GM21528 (cell line): ENCODE results near the gene SLC45A2.

Experiments used
- ATAC-seq: cut with Tn5 transposase; IDR thresholded peaks from one replicate; pipeline ENCODE4 v1.9.1; 2021; ENCODE audit warnings: mild to moderate bottlenecking, moderate library complexity; ENCODE audit not compliant: unreplicated experiment, low FRiP score

Gene SLC45A2

DNA sequence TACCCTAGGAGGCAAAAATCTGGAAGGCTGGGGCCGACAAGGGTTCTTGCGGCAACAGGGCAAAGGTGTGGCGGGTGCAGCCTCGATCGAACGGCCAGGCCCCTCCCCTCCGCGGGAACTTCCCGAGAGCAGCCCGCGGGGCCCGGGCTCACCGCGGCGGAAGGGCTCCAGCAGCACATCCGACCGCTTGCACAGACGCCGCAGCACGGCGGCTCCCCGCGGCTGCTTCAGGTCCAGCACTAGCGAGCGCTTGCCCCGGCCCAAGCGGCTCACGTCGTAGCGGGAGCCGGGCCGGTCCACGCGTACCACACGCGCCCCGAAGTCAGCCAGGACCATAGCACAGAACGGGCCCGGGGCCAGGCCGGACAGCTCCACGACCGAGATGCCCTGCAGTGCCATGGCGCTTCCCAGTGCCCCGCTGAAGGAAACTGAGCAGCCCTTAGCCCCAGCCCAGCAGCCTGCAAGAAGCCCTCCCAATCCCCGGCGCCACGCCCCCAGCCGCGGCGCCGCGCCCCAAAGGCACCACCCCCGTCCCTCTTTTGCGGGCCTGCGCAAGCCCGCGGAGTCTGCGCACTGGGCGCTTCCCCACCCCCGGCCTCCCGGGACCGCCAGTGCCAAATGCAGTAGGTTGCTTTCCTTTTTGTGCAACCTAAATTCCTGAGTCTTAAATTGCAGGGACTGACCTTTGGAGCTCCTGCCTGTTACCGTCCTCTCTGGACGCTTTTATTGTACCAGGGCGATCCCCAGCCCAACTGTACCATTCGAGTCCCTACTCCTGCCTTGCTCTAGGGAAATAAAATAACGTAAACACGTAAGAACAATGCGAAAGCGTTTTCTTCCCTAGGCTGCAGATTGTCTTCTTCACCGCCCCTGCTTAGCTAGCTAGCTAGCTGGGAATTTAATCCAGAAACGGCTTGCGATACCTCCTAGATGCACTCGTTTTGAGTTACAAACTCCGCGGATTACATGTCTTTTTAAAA, 23.4 kb upstream of the SLC45A2 start, which contains the start of gene AMACR:
Gene AMACR, minus strand, starts transcription at position 430 of the 980 bp plus-strand sequence. Its CDS starts 31 bp downstream, at position 399.
- peak; percentile 96 for ATAC-seq

- ATAC-seq = no peak
These were observed 22.7 kb upstream of the SLC45A2 start for GRCh38 chr5:34007201-34007620.

GRCh38 chr5:34005681-34006080, 21.2 kb upstream of the SLC45A2 start:
- no peak for ATAC-seq

DNA sequence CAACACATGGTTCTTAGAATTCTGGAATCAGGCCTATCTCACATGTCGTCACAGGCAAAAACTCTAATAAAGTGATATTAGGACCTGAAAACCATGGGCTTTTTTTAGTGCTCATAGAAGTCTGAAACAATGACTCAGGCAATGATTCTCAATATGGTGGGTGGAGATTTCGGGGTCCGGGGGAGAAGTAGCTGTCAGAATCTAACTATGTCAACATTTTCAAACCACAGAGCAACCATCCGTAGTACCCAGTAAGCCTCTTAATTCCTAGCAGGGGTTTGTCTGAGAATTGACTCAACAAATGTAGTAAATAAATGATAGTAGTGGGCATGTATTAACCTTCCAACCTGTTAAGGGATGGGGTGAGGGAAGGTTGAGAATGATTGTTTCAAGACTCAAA, 20.7 kb upstream of the SLC45A2 start:
- ATAC-seq = no peak

DNA sequence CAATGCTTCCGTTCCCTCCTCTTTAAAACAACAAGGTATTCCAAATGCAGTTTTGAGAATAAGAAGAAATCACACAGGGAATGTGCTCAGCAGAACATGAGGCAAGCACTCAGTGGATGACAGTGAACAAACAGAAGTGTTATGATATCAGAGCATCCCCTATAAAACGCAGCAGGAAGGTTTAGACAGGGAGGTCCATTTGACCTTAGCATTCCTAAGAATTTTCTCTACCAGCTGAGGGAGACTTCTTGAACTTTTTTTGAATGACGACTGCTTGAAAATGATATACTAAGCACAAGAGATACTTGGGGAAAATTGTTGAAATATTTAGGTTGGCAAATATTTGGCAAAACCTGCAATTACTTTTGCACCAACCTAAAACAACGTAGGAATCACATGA, 19.4 kb upstream of the SLC45A2 start:
- no peak for ATAC-seq

DNA sequence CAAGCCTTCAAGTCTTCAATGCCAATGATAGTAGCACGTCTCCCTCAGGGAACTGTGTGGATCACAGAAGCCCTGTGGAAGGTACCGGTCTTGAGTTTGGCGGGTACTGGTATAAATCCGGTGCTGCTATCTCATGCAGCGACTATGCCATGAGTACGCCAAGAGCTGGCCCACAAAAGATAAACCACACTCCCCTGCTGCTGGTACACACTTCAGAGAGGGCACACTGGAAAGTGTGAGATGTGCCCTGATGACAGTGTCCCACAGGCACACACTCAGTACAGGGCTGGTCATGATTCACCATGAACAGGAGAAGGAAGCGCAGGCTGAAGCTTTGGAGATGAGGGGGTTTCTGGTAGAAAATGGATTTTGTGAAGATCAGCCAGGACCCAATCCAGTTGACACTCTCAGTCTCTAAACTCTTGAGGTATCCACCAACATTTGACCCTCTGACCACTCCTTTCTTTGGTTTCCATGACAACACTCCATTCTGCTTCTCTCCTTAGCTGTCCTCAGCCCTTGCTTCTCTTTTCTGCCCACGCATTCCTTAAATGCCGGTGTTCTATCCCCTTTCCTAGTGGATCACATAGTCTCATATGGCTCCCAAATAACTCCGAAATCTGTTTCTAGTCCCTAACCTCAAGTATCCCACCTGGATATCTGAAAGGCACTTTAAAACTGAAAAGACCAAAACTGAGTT, 18.3 kb upstream of the SLC45A2 start:
- no peak for ATAC-seq

- ATAC-seq = no peak
These were observed 16.8 kb upstream of the SLC45A2 start for GRCh38 chr5:34001241-34001841.

DNA sequence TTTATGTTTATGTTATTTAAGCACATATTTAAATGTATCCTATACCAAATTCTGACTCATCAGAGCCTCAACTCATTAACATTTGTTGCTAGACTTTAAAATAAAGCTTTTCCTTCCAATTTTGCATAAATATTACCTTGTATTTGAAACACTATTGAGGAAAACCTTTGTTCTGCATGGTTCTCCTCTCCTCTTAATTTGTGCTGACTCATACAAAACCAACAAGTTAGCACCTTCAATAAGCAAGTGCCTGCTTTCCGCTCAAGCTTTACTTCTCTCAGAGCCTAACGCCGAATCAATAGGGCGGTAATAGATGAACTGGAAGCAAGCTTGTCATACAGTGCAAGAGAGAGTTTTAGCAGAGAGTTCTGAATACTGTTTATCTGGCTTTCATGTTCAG, 15.5 kb upstream of the SLC45A2 start:
- no peak for ATAC-seq

DNA sequence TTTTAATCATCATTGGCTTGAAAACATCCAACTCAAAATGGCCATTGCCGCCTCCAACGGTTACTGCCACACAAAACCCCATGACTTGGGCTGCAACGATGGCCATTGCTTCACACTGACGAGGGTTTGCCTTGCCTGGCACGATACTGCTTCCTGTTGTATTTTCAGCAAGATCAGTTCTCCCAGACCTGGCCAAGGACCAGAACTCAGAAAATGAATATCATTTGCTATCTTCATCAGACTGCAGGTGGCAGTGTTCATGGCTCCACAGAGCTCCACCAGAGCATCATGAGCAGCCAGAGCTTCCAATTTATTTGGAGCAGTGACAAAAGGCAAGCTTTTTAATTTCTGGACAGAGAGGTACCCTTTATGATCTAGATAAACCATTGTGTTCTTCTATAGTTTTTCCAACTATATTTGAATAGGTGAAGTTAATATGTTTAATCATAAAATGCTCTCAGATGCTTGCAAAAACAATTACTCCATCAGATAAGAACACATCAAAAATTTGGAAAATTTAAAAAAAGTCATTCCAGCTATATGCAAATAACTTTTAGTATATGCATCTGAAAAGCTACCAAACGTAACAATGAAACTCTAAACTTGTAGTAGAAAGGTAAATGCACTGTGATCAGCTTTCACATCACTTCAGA, 13.0 kb upstream of the SLC45A2 start:
- no peak for ATAC-seq

DNA sequence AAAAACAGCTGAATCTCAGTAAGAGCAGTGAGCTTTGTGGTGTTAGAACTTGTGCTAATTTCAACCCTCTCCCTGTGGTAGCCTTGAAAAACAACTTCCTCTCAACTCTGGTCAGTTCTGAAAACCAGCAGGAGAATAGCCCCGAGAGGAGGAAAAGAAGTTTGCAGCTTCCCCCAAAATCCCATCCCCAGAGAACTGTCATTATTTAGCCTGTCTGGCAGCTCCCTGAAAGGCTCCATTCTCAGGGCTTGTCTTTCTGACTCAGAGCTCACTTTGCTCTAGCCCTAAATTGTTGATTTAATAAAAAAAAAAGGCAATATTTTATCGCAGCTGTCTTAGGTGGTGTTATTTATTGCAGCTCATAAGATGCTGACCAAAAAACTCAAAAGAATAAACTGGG, 11.4 kb upstream of the SLC45A2 start:
- ATAC-seq = no peak

DNA sequence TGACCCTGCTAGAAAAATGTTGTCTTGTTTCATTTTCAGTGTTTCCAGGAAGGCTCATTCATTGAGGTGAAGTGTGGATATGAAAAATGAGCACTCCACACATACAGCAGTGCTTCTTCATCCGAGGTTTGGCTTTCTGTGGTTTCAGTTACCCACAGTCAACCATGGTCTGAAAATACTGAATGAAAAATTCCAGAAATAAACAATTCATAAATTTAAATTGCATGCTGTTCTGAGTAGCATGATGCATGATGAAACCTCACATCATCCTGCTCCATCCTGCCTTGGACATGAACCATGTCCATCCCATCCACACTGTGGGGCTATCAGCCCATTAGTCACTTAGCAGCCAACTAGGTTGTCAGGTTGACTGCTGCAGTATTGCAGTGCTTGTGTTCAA, 10.4 kb upstream of the SLC45A2 start:
- no peak for ATAC-seq

- no peak for ATAC-seq
These were observed 8.4 kb upstream of the SLC45A2 start for GRCh38 chr5:33992864-33993263.

GRCh38 chr5:33985447-33985846, 954 bp upstream of the SLC45A2 start:
- ATAC-seq = no peak

GRCh38 chr5:33984178-33984577, 315 bp downstream of the SLC45A2 start:
- ATAC-seq = no peak

DNA sequence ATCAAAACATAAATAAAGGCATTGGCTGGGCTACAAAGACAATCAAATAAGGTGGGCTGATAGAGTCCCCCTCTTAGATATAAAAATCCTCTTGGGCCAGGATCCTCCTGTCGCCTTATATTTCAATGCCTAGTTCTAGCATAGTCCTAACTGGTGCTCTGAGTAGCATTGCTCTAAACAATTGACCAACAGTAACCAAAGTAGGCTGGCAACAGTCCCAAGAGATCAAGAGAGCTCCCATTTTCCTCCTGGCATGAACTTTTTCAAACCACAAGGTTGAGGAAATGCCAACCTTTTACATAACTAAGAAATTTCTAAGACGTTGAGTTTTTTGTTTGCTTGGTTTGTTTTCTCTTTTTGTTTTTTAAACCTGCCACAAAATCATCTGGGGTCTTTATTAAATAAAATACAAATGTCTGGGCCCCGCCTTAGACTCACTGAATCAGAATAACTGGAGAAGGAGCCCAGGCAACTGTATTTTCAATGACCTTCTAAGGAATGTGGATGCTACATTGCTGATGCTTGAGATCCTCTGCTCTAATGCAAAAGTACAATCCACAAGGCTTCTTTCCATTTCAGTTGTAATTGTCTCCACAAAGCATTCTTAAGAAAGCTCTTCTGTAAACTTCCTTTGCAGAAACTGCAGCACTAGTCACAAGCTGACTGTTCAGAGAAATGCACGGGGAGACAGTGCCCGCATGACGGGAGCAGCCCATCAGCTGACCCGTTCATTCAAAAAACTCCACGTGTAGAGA, 2.9 kb downstream of the SLC45A2 start:
- no peak for ATAC-seq

GRCh38 chr5:33980030-33980429, 4.5 kb downstream of the SLC45A2 start:
- ATAC-seq = no peak

- ATAC-seq = no peak
These were observed 6.2 kb downstream of the SLC45A2 start for GRCh38 chr5:33978306-33978705.

GRCh38 chr5:33976307-33976706, 8.2 kb downstream of the SLC45A2 start:
- ATAC-seq = no peak

- no peak for ATAC-seq
These were observed 8.6 kb downstream of the SLC45A2 start for GRCh38 chr5:33975852-33976251.

DNA sequence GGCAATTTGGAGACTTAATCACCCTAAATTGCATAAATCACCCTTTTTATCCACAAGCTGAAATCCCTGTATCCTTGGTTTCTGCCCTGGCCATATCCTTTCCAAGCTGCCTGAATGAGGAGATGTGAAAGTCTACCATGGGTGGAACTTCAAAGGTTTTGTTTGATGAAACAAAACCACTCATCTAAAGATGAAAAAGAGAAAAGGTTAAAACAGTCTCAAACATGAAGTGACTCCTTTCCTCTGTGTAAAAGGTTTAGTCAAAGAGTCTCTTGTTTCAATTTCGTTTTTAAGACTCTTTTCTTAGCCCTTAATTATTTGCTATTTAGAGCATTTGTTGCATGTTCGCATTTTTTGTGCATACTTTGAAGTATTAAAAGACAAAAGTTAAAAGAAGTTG, 11.2 kb downstream of the SLC45A2 start:
- ATAC-seq = no peak
